Testis (tissue), 2 donors: ENCODE measurements around the gene TOLLIP.

Source experiments
- CTCF ChIP-seq, 3 experiments: fragments of 450-650 bp in 2 of 3; fragments of 200-600 bp in 1 of 3; sonication (generic) in 1 of 3; IDR thresholded peaks; one replicate each; pipeline ENCODE4 v1.5.1; 2016 to 2019; ENCODE audit warnings: antibody characterized with exemption in 3 of 3, mild to moderate bottlenecking in 2 of 3, moderate library complexity in 1 of 3
- POLR2A ChIP-seq: fragments of 450-650 bp; IDR thresholded peaks from one replicate; pipeline ENCODE4 v1.6.1; 2017; ENCODE audit warnings: antibody characterized with exemption, mild to moderate bottlenecking, moderate library complexity

- no peak for TF ChIP-seq CTCF (IDR thresholded peaks at IDR 0.05)
- no peak for TF ChIP-seq POLR2A
Observed at GRCh38 chr11:1281326-1281973, 28.0 kb downstream of the TOLLIP start.
